WTC11 (cell line): ENCODE data around the gene EPN3. TPM values are rescaled to one million over a fixed set of nuclear protein-coding genes. Genes with fewer than 3 reads are reported as not detected.

Source experiments
- ATAC-seq: fragments of 200-7000 bp; cut with Tn5 transposase; 2 replicates; pipeline ENCODE4 v1.10.0; 2021; ENCODE audit warnings: mild to moderate bottlenecking, moderate library complexity
- CTCF ChIA-PET: fragments of 300-600 bp; sonication (Branson Sonifier 250); formaldehyde crosslinking; loops from one replicate; lab custom pipeline; 2021; ENCODE audit warnings: antibody characterized with exemption; lab: Charles Lee
- POLR2A ChIA-PET: fragments of 350-600 bp; sonication (Branson Sonifier 250); formaldehyde crosslinking; loops from one replicate; lab custom pipeline; 2021; ENCODE audit warnings: antibody characterized with exemption; lab: Charles Lee
- DNase-seq: peaks from one replicate; pipeline ENCODE4 v3.0.0; 2021; ENCODE audit warnings: low spot score
- H3K27ac Mint-ChIP-seq: 2 replicates; pipeline ENCODE4 v1.8.0; 2021; ENCODE audit warnings: mixed read lengths
- H3K27me3 Mint-ChIP-seq: 2 replicates; pipeline ENCODE4 v1.8.0; 2021; ENCODE audit warnings: low read depth, mild to moderate bottlenecking, moderate library complexity, mixed read lengths
- H3K36me3 Mint-ChIP-seq: 2 replicates; pipeline ENCODE4 v1.8.0; 2021; ENCODE audit warnings: mixed read lengths
- H3K4me1 Mint-ChIP-seq: 2 replicates; pipeline ENCODE4 v1.8.0; 2022; ENCODE audit warnings: mixed read lengths
- H3K4me3 Mint-ChIP-seq: 2 replicates; pipeline ENCODE4 v1.8.0; 2021; ENCODE audit warnings: mild to moderate bottlenecking, moderate library complexity, mixed read lengths
- H3K9me3 Mint-ChIP-seq: 2 replicates; pipeline ENCODE4 v1.8.0; 2021; ENCODE audit warnings: mixed read lengths
- ATF1 ChIP-seq: sonication (generic); formaldehyde crosslinking; IDR thresholded peaks from 2 replicates; pipeline ENCODE4 v1.8.1; 2023; ENCODE audit warnings: mild to moderate bottlenecking, moderate library complexity, missing genetic modification reagents
- JAZF1 ChIP-seq: fragments of 250-450 bp; sonication (Bioruptor Pico); IDR thresholded peaks from 2 replicates; pipeline ENCODE4 v1.9.0; 2021; ENCODE audit warnings: moderate library complexity, mild to moderate bottlenecking, inconsistent platforms
- MXD4 ChIP-seq: fragments of 250-450 bp; sonication (Bioruptor Pico); IDR thresholded peaks from 2 replicates; pipeline ENCODE4 v1.8.0; 2021; ENCODE audit warnings: mild to moderate bottlenecking, moderate library complexity, borderline replicate concordance
- NFATC4 ChIP-seq: fragments of 250-450 bp; sonication (Bioruptor Pico); IDR thresholded peaks from 2 replicates; pipeline ENCODE4 v1.9.0; 2021; ENCODE audit warnings: mild to moderate bottlenecking
- ZBTB21 ChIP-seq: sonication (generic); formaldehyde crosslinking; IDR thresholded peaks from 2 replicates; pipeline ENCODE4 v1.8.1; 2023; ENCODE audit warnings: mild to moderate bottlenecking, missing genetic modification reagents, borderline replicate concordance
- ZNF138 ChIP-seq: sonication (generic); formaldehyde crosslinking; conservative IDR thresholded peaks from 2 replicates; pipeline ENCODE4 v1.8.1; 2022; ENCODE audit warnings: mild to moderate bottlenecking, moderate library complexity, missing genetic modification reagents
- ZNF396 ChIP-seq: fragments of 250-450 bp; sonication (Bioruptor Pico); IDR thresholded peaks from 2 replicates; pipeline ENCODE4 v1.8.0; 2021; ENCODE audit warnings: mild to moderate bottlenecking, moderate library complexity, borderline replicate concordance
- total RNA-seq: library from RNA; stranded (reverse); gene quantifications from 3 replicates; pipeline ENCODE4 v1.2.3, GENCODE V29; 2021
- TF ChIP-seq, protein P1 (sequence below): fragments of 200-600 bp; IDR thresholded peaks from 2 replicates; pipeline ENCODE4 v1.8.0; 2022; ENCODE audit warnings: antibody characterized with exemption
- TF ChIP-seq, protein P2 (sequence below): sonication (generic); formaldehyde crosslinking; IDR thresholded peaks from 2 replicates; pipeline ENCODE4 v1.8.1; 2023; ENCODE audit warnings: mild to moderate bottlenecking, missing genetic modification reagents
- TF ChIP-seq, protein P3 (sequence below): sonication (generic); formaldehyde crosslinking; IDR thresholded peaks from 2 replicates; pipeline ENCODE4 v1.8.0; 2023; ENCODE audit warnings: missing genetic modification reagents, mild to moderate bottlenecking, borderline replicate concordance
- TF ChIP-seq, protein P4 (sequence below): sonication (generic); formaldehyde crosslinking; conservative IDR thresholded peaks from 2 replicates; pipeline ENCODE4 v1.8.1; 2023; ENCODE audit warnings: mild to moderate bottlenecking, low read depth, missing genetic modification reagents, moderate library complexity

EPN3 gene
- total RNA-seq, 1 experiment from 2014 or later, result 8.8 TPM

DNA sequence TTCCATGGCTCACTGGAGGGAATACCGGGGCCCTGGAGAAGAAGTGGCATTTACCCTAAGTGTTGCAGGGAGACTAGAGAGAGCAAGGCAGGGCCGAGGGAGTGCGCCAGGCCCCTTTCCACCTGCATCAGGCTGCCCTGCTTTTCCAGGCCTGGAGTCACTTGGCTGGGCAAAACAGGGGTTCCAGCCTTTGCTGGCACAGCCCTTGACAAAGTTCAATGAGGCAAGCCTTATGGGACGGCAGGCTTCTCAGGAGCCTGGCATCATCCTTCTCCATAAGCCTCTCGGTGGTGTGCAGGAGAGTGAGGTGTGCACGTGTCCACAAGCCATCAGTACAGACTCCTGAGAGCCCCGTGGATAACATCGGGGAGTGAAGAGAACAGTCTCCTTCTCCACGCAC lies 55.0 kb downstream of the EPN3 start:
- Mint-ChIP-seq H3K4me3 (no peak overlapping the region), H3K36me3 (no peaks in the 10 kb centered on the region), H3K4me1 (peaks cover 20% of the 10 kb centered on the region), H3K27ac (0 out of 2 replicates have a peak overlapping the region, but pooled peaks have one; percentile 45), H3K27me3 (no peaks in the 10 kb centered on the region), H3K9me3 (no peaks in the 10 kb centered on the region)
- POLR2A ChIA-PET, result no interaction called here
- CTCF ChIA-PET, result interaction anchor here (0.7 to 3.1 kb wide), 3 partner anchors 10 to 38 kb away, joined by 3 to 11 read pairs (median 9); no protein-coding TSS in a partner anchor
- ATAC-seq (no peak), DNase-seq (no peak)
- no peak for TF ChIP-seq ATF1 (CRISPR knock-in tag)
- TF ChIP-seq, protein P1, sequence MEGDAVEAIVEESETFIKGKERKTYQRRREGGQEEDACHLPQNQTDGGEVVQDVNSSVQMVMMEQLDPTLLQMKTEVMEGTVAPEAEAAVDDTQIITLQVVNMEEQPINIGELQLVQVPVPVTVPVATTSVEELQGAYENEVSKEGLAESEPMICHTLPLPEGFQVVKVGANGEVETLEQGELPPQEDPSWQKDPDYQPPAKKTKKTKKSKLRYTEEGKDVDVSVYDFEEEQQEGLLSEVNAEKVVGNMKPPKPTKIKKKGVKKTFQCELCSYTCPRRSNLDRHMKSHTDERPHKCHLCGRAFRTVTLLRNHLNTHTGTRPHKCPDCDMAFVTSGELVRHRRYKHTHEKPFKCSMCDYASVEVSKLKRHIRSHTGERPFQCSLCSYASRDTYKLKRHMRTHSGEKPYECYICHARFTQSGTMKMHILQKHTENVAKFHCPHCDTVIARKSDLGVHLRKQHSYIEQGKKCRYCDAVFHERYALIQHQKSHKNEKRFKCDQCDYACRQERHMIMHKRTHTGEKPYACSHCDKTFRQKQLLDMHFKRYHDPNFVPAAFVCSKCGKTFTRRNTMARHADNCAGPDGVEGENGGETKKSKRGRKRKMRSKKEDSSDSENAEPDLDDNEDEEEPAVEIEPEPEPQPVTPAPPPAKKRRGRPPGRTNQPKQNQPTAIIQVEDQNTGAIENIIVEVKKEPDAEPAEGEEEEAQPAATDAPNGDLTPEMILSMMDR, result no peak
- TF ChIP-seq ZNF138 (CRISPR knock-in tag), result no peak
- TF ChIP-seq, protein P2, sequence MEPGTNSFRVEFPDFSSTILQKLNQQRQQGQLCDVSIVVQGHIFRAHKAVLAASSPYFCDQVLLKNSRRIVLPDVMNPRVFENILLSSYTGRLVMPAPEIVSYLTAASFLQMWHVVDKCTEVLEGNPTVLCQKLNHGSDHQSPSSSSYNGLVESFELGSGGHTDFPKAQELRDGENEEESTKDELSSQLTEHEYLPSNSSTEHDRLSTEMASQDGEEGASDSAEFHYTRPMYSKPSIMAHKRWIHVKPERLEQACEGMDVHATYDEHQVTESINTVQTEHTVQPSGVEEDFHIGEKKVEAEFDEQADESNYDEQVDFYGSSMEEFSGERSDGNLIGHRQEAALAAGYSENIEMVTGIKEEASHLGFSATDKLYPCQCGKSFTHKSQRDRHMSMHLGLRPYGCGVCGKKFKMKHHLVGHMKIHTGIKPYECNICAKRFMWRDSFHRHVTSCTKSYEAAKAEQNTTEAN, result no peak
- TF ChIP-seq, protein P3, sequence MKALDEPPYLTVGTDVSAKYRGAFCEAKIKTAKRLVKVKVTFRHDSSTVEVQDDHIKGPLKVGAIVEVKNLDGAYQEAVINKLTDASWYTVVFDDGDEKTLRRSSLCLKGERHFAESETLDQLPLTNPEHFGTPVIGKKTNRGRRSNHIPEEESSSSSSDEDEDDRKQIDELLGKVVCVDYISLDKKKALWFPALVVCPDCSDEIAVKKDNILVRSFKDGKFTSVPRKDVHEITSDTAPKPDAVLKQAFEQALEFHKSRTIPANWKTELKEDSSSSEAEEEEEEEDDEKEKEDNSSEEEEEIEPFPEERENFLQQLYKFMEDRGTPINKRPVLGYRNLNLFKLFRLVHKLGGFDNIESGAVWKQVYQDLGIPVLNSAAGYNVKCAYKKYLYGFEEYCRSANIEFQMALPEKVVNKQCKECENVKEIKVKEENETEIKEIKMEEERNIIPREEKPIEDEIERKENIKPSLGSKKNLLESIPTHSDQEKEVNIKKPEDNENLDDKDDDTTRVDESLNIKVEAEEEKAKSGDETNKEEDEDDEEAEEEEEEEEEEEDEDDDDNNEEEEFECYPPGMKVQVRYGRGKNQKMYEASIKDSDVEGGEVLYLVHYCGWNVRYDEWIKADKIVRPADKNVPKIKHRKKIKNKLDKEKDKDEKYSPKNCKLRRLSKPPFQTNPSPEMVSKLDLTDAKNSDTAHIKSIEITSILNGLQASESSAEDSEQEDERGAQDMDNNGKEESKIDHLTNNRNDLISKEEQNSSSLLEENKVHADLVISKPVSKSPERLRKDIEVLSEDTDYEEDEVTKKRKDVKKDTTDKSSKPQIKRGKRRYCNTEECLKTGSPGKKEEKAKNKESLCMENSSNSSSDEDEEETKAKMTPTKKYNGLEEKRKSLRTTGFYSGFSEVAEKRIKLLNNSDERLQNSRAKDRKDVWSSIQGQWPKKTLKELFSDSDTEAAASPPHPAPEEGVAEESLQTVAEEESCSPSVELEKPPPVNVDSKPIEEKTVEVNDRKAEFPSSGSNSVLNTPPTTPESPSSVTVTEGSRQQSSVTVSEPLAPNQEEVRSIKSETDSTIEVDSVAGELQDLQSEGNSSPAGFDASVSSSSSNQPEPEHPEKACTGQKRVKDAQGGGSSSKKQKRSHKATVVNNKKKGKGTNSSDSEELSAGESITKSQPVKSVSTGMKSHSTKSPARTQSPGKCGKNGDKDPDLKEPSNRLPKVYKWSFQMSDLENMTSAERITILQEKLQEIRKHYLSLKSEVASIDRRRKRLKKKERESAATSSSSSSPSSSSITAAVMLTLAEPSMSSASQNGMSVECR (CRISPR knock-in tag), result no peak
- TF ChIP-seq MXD4, result no peak
- TF ChIP-seq, protein P4, sequence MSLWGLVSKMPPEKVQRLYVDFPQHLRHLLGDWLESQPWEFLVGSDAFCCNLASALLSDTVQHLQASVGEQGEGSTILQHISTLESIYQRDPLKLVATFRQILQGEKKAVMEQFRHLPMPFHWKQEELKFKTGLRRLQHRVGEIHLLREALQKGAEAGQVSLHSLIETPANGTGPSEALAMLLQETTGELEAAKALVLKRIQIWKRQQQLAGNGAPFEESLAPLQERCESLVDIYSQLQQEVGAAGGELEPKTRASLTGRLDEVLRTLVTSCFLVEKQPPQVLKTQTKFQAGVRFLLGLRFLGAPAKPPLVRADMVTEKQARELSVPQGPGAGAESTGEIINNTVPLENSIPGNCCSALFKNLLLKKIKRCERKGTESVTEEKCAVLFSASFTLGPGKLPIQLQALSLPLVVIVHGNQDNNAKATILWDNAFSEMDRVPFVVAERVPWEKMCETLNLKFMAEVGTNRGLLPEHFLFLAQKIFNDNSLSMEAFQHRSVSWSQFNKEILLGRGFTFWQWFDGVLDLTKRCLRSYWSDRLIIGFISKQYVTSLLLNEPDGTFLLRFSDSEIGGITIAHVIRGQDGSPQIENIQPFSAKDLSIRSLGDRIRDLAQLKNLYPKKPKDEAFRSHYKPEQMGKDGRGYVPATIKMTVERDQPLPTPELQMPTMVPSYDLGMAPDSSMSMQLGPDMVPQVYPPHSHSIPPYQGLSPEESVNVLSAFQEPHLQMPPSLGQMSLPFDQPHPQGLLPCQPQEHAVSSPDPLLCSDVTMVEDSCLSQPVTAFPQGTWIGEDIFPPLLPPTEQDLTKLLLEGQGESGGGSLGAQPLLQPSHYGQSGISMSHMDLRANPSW (CRISPR knock-in tag), result no peak
- no peak for TF ChIP-seq ZNF396

DNA sequence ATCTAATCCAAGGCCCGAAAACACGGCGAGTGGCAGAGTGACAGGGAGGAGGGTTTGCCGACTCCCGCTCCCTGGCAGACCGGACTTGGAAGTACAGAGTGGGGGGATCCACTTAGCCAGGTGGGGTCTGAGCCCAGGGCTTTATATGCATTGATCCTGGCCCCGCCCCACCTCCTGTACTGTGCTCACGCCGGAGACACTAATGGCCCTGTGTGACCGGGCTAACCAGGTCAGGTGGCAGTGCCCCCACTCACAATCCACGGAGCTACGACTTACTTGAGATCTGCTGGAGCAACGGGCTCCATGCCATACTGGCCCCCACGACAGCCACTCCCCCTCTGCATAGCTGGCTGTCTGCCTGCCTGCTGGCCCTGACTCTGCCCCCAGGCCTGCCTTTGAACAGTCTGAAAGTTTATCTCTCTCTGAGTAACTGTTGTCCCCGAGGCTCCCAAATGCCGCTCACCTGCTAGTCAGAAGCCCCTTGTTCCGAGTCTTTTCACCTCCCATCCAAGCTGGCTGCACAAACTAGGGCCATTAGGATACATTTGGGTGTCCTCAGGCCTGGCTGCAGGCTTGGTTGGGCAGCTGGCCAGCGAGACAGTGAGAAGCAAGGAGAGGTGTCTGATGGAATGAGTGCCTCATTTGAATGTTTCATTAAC lies 56.0 kb downstream of the EPN3 start:
- DNase-seq, result no peak
- H3K27me3 Mint-ChIP-seq, result no peaks in the 10 kb centered on the region
- ChIA-PET POLR2A (no interaction called here), CTCF (interaction anchor here (2.6 to 3.1 kb wide), 2 partner anchors 37 kb away, joined by 9 to 11 read pairs; no protein-coding TSS in a partner anchor)
- H3K36me3 Mint-ChIP-seq, result no peaks in the 10 kb centered on the region
- no peak overlapping the region for H3K27ac Mint-ChIP-seq
- ATAC-seq, result no peak
- H3K9me3 Mint-ChIP-seq, result no peaks in the 10 kb centered on the region
- H3K4me3 Mint-ChIP-seq, result no peak overlapping the region
- peaks cover 27% of the 10 kb centered on the region for H3K4me1 Mint-ChIP-seq
- TF ChIP-seq ZBTB21 (CRISPR knock-in tag), result no peak
- no peak for TF ChIP-seq JAZF1
- TF ChIP-seq NFATC4 (CRISPR knock-in tag), result no peak
